ENCODE results near the gene WWOX.

Gene WWOX

DNA sequence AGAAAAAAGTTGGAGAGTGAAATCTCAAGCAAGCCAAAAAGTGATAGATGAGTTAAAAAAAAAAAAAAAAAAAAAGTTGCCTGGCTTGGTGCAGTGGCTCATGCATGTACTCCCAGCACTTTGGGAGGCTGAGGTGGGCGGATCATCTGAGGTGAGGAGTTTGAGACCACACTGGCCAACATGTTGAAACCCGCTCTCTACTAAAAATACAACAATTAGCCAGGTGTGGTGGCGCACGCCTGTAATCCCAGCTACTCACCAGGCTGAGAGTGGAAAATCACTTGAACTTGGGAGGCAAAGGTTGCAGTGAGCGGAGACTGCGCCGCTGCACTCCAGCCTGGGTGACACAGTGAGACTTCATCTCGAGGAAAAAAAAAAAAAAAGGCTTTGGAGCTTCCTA is 668.8 kb downstream of the WWOX start:
- TF ChIP-seq CTCF (IDR thresholded peaks at IDR 0.05) = no peak
- Histone ChIP-seq H3K4me1 (ENCODE audit: control insufficient read depth in 1 of 2, insufficient read depth in 1 of 2, low read depth in 1 of 2, low read length in 1 of 2) (no peaks in the 10 kb centered on the region), H3K27me3 (no peaks in the 10 kb centered on the region), H3K4me3 (ENCODE audit: low read depth in 1 of 2, low read length in 1 of 2) (no peak overlapping the region), H3K9me3 (no peaks in the 10 kb centered on the region), H3K27ac (no peak overlapping the region), H3K36me3 (no peaks in the 10 kb centered on the region)

DNA sequence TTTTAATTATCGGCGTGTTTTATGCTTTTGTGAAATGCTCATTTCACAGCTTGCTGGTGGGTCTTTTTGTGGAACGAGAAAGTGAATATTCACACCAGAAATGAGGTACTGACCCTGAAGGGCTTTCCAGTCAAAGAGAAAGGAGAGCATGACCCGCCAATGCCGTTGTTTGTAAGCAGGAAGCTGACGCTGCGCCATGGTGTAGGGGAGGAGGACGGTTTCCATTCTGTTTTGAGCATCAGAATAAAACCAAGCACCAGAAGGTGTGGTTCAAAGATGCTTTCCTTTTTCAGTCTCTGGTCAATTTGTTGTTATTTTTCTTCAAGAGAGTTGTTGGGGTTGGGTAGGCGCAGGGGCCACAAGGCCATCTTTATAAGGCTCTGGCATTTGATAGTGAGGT is 669.3 kb downstream of the WWOX start:
- Histone ChIP-seq H3K27ac (no peak overlapping the region), H3K4me3 (ENCODE audit: low read depth in 1 of 2, low read length in 1 of 2) (no peak overlapping the region), H3K9me3 (no peaks in the 10 kb centered on the region), H3K36me3 (no peaks in the 10 kb centered on the region), H3K4me1 (ENCODE audit: control insufficient read depth in 1 of 2, insufficient read depth in 1 of 2, low read depth in 1 of 2, low read length in 1 of 2) (no peaks in the 10 kb centered on the region), H3K27me3 (no peaks in the 10 kb centered on the region)
- no peak for TF ChIP-seq CTCF (IDR thresholded peaks at IDR 0.05)

- H3K27ac ChIP-seq = no peak overlapping the region
- H3K4me3 ChIP-seq (ENCODE audit: low read depth in 1 of 2, low read length in 1 of 2) = no peak overlapping the region
- no peaks in the 10 kb centered on the region for H3K4me1 ChIP-seq (ENCODE audit: control insufficient read depth in 1 of 2, insufficient read depth in 1 of 2, low read depth in 1 of 2, low read length in 1 of 2)
- no peaks in the 10 kb centered on the region for H3K9me3 ChIP-seq
- H3K36me3 ChIP-seq = no peaks in the 10 kb centered on the region
- no peaks in the 10 kb centered on the region for H3K27me3 ChIP-seq
- TF ChIP-seq CTCF (IDR thresholded peaks at IDR 0.05) = peak; percentile 74
Measured at GRCh38 chr16:78770353-78771091, 671.1 kb downstream of the WWOX start.

- Histone ChIP-seq H3K27ac (no peak overlapping the region), H3K27me3 (no peaks in the 10 kb centered on the region), H3K36me3 (no peaks in the 10 kb centered on the region), H3K4me1 (ENCODE audit: control insufficient read depth in 1 of 2, insufficient read depth in 1 of 2, low read depth in 1 of 2, low read length in 1 of 2) (no peaks in the 10 kb centered on the region), H3K4me3 (ENCODE audit: low read depth in 1 of 2, low read length in 1 of 2) (no peak overlapping the region), H3K9me3 (no peaks in the 10 kb centered on the region)
- TF ChIP-seq CTCF (IDR thresholded peaks at IDR 0.05) = no peak
Measured at GRCh38 chr16:78773291-78773702, 673.8 kb downstream of the WWOX start.

- TF ChIP-seq CTCF (IDR thresholded peaks at IDR 0.05) = no peak
- H3K27ac ChIP-seq = no peak overlapping the region
- no peaks in the 10 kb centered on the region for H3K27me3 ChIP-seq
- no peaks in the 10 kb centered on the region for H3K36me3 ChIP-seq
- H3K4me1 ChIP-seq (ENCODE audit: control insufficient read depth in 1 of 2, insufficient read depth in 1 of 2, low read depth in 1 of 2, low read length in 1 of 2) = no peaks in the 10 kb centered on the region
- H3K4me3 ChIP-seq (ENCODE audit: low read depth in 1 of 2, low read length in 1 of 2) = no peak overlapping the region
- no peaks in the 10 kb centered on the region for H3K9me3 ChIP-seq
Measured at GRCh38 chr16:78773706-78774105, 674.3 kb downstream of the WWOX start.
